ENCODE measurements around the gene P3H1. TPM values are rescaled to one million over a fixed set of nuclear protein-coding genes. Genes with fewer than 3 reads are reported as not detected.
"Not testable (repeated sequence)": the region's sequence is repeated elsewhere in the genome, so short reads cannot be mapped to it uniquely, and the experiment has no call there.

The P3H1 gene
- total and polyA plus RNA-seq, 2 experiments from 2014 or later, result 51.1 to 75.1 TPM

GRCh38 chr1:42723511-42723910 lies 43.3 kb downstream of the P3H1 start:
- no peaks in the 10 kb centered on the region for H3K9me2 ChIP-seq (ENCODE audit: insufficient read depth)
- H3K4me3 Mint-ChIP-seq, result no peak overlapping the region
- no peaks in the 10 kb centered on the region; the same call in 2 of the 3 replicates for H3K9me3 Mint-ChIP-seq
- DNase-seq (ENCODE audit: low spot score), result no peak
- no peaks in the 10 kb centered on the region for H3K4me1 Mint-ChIP-seq
- no peak overlapping the region for H2AFZ ChIP-seq
- no peaks in the 10 kb centered on the region for H3K79me2 ChIP-seq (replicated peaks; ENCODE audit: insufficient read depth)
- H3K27me3 Mint-ChIP-seq (ENCODE audit: insufficient read depth, low read depth, poor library complexity), result peaks cover 5% of the 10 kb centered on the region
- H3K27me3 ChIP-seq (ENCODE audit: insufficient read depth), result no peaks in the 10 kb centered on the region
- no peaks in the 10 kb centered on the region for H3K36me3 Mint-ChIP-seq (ENCODE audit: low read depth)
- no peak for ATAC-seq
- 0 out of 2 replicates have a peak, but pooled peaks cover 4% of the 10 kb centered on the region for H3K4me1 ChIP-seq (ENCODE audit: insufficient read depth)
- no peak for TF ChIP-seq ZNF114 (CRISPR knock-in tag; IDR thresholded peaks at IDR 0.05)
- no peak for TF ChIP-seq ZNF331 (CRISPR knock-in tag; IDR thresholded peaks at IDR 0.05; ENCODE audit: low read depth)
- TF ChIP-seq CREB1 (CRISPR knock-in tag; IDR thresholded peaks at IDR 0.05; ENCODE audit: low read depth), result no peak
- no peak for TF ChIP-seq POLR2AphosphoS5 (IDR thresholded peaks at IDR 0.05; ENCODE audit: low read depth)
- no peak for TF ChIP-seq EZH2 (IDR thresholded peaks at IDR 0.05; ENCODE audit: low read depth, unreplicated experiment)
- TF ChIP-seq ZNF462 (CRISPR knock-in tag; IDR thresholded peaks at IDR 0.05), result no peak
- H3K4me3 ChIP-seq, result no peak overlapping the region
- no peak overlapping the region; the same call in 1 of the 2 replicates for H3K27ac Mint-ChIP-seq
- H3K27ac ChIP-seq (ENCODE audit: low read depth), result no peak overlapping the region
- no peaks in the 10 kb centered on the region for H3K36me3 ChIP-seq (ENCODE audit: insufficient read depth)
- no peaks in the 10 kb centered on the region for H3F3A ChIP-seq (replicated peaks; ENCODE audit: low read depth)
- H3K4me2 ChIP-seq, result no peak overlapping the region
- no peaks in the 10 kb centered on the region for H4K20me1 ChIP-seq (replicated peaks; ENCODE audit: insufficient read depth)

GRCh38 chr1:42722403-42722802 lies 44.4 kb downstream of the P3H1 start:
- H3K27ac ChIP-seq (ENCODE audit: low read depth); H3K4me3 ChIP-seq; H3K36me3 Mint-ChIP-seq (ENCODE audit: low read depth); H3K4me1 ChIP-seq (ENCODE audit: insufficient read depth); H3K4me1 Mint-ChIP-seq; H3K9me3 Mint-ChIP-seq; H2AFZ ChIP-seq; H3K79me2 ChIP-seq (replicated peaks; ENCODE audit: insufficient read depth); DNase-seq (ENCODE audit: low spot score); H3K27me3 Mint-ChIP-seq (ENCODE audit: insufficient read depth, low read depth, poor library complexity); H3K27ac Mint-ChIP-seq; H3K9me2 ChIP-seq (ENCODE audit: insufficient read depth); H3K4me2 ChIP-seq; H3K4me3 Mint-ChIP-seq; ATAC-seq; H3F3A ChIP-seq (replicated peaks; ENCODE audit: low read depth); H3K36me3 ChIP-seq (ENCODE audit: insufficient read depth); H4K20me1 ChIP-seq (replicated peaks; ENCODE audit: insufficient read depth); H3K27me3 ChIP-seq (ENCODE audit: insufficient read depth): not testable (repeated sequence)
